Fibroblast of pulmonary artery (primary cell): ENCODE results near the gene WNT2.
"Not testable (repeated sequence)": the region's sequence is repeated elsewhere in the genome, so short reads cannot be mapped to it uniquely, and the experiment has no call there.

Source experiments
- DNase-seq: peaks from one replicate; pipeline ENCODE4 v3.0.0-alpha.2; 2010; ENCODE audit warnings: low read depth
- H3K4me3 ChIP-seq: replicated peaks from 2 replicates; pipeline ENCODE4 v1.5.1; 2011; ENCODE audit warnings: low read depth, mild to moderate bottlenecking, control low read depth, low read length, moderate library complexity
- CTCF ChIP-seq: IDR thresholded peaks from 2 replicates; pipeline ENCODE4 v1.5.1; 2011; ENCODE audit warnings: mild to moderate bottlenecking, control low read depth, low read length, inconsistent platforms; ENCODE audit errors: missing control alignments

The WNT2 gene

GRCh38 chr7:117312593-117313580 lies 10.0 kb downstream of the WNT2 start:
- H3K4me3 ChIP-seq, result no peak overlapping the region
- TF ChIP-seq CTCF, result peak; percentile 41
- peak; percentile 23 for DNase-seq

- no peak for DNase-seq
- H3K4me3 ChIP-seq, result no peak overlapping the region
- no peak for TF ChIP-seq CTCF
These were observed 14.0 kb downstream of the WNT2 start for GRCh38 chr7:117308891-117309290.

GRCh38 chr7:117302396-117302795 lies 20.5 kb downstream of the WNT2 start:
- no peak for TF ChIP-seq CTCF
- no peak for DNase-seq
- no peak overlapping the region for H3K4me3 ChIP-seq

- not testable (repeated sequence) for DNase-seq, H3K4me3 ChIP-seq
These were observed 22.4 kb downstream of the WNT2 start for GRCh38 chr7:117300506-117300905.

GRCh38 chr7:117297606-117298005 lies 25.3 kb downstream of the WNT2 start:
- no peak overlapping the region for H3K4me3 ChIP-seq
- DNase-seq, result no peak
- TF ChIP-seq CTCF, result no peak

- H3K4me3 ChIP-seq, result no peak overlapping the region
- TF ChIP-seq CTCF, result no peak
- DNase-seq, result no peak
These were observed 26.8 kb downstream of the WNT2 start for GRCh38 chr7:117296066-117296465.

- DNase-seq, result no peak
- TF ChIP-seq CTCF, result no peak
- no peak overlapping the region for H3K4me3 ChIP-seq
These were observed 37.0 kb downstream of the WNT2 start for GRCh38 chr7:117285826-117286225.
